Right atrium auricular region (tissue), 2 donors: Measurements from ENCODE around the gene DR1. TPM values are rescaled to one million over a fixed set of nuclear protein-coding genes. Genes with fewer than 3 reads are reported as not detected.

Experiments used
- DNase-seq: peaks from one replicate; pipeline ENCODE4 v3.0.0-alpha.2; 2019; ENCODE audit warnings: low spot score
- H3K27ac ChIP-seq, 2 donors: fragments of 200-600 bp; sonication (generic); 1 replicate in 1 of 2; 2 replicates in 1 of 2; pipeline ENCODE4 v1.5.1; 2016 to 2019
- H3K27me3 ChIP-seq, 2 donors: fragments of 200-600 bp; sonication (generic); one replicate each; pipeline versions ENCODE4 v1.5.1 to v1.6.0; 2017 to 2019
- H3K36me3 ChIP-seq: fragments of 200-600 bp; sonication (generic); one replicate; pipeline ENCODE4 v1.5.1; 2016
- H3K4me1 ChIP-seq, 2 donors: fragments of 200-600 bp; sonication (generic); one replicate each; pipeline versions ENCODE4 v1.5.1 to v1.6.0; 2017 to 2019
- H3K4me3 ChIP-seq, 2 donors: fragments of 200-600 bp; sonication (generic); 1 replicate in 1 of 2; 2 replicates in 1 of 2; pipeline ENCODE4 v1.5.1; 2017 to 2019; ENCODE audit warnings: mild to moderate bottlenecking in 1 of 2, moderate library complexity in 1 of 2
- H3K9me3 ChIP-seq, 2 donors: fragments of 200-600 bp; sonication (generic); one replicate each; pipeline ENCODE4 v1.5.1; 2019
- total RNA-seq, 2 donors: library from RNA; depleted of rRNA; stranded (reverse); fragments of >200 nt; gene quantifications; one replicate each; pipeline ENCODE4 v1.1.0, GENCODE V29; 2016
- TF ChIP-seq, protein P1 (sequence below), 2 donors: fragments of 200-600 bp; sonication (generic); IDR thresholded peaks; one replicate each; pipeline ENCODE4 v1.5.1; 2019; ENCODE audit warnings: antibody characterized with exemption in 2 of 2

Gene DR1
- total RNA-seq, 2 donors from 2014 or later: 19.3 to 28.9 TPM

DNA sequence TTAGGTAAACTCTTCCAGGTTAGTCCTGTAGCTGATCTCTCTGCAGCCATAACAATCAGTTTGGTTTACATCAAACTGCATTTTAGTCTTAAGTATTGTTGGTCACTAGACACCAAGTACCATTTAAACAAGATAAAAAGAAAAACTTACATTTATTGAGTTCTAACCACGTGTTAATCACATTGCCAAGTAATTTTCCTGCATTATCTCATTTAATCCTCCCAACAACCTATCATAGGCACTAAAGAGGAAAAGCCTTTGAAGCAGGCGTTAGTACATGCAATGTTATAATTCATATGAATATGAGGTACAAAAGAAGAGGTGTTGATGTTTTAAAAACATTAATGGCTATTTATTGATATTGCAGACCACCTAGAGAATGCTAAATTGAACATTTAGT, 9.0 kb downstream of the DR1 start:
- TF ChIP-seq, protein P1, sequence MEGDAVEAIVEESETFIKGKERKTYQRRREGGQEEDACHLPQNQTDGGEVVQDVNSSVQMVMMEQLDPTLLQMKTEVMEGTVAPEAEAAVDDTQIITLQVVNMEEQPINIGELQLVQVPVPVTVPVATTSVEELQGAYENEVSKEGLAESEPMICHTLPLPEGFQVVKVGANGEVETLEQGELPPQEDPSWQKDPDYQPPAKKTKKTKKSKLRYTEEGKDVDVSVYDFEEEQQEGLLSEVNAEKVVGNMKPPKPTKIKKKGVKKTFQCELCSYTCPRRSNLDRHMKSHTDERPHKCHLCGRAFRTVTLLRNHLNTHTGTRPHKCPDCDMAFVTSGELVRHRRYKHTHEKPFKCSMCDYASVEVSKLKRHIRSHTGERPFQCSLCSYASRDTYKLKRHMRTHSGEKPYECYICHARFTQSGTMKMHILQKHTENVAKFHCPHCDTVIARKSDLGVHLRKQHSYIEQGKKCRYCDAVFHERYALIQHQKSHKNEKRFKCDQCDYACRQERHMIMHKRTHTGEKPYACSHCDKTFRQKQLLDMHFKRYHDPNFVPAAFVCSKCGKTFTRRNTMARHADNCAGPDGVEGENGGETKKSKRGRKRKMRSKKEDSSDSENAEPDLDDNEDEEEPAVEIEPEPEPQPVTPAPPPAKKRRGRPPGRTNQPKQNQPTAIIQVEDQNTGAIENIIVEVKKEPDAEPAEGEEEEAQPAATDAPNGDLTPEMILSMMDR (IDR thresholded peaks at IDR 0.05): no peak
- Histone ChIP-seq H3K36me3 (peaks cover 32% of the 10 kb centered on the region), H3K27ac (no peak overlapping the region), H3K4me1 (peaks cover 0 to 41% of the 10 kb centered on the region in 2 donors), H3K9me3 (no peaks in the 10 kb centered on the region), H3K4me3 (no peak overlapping the region), H3K27me3 (no peaks in the 10 kb centered on the region)
- DNase-seq: no peak

DNA sequence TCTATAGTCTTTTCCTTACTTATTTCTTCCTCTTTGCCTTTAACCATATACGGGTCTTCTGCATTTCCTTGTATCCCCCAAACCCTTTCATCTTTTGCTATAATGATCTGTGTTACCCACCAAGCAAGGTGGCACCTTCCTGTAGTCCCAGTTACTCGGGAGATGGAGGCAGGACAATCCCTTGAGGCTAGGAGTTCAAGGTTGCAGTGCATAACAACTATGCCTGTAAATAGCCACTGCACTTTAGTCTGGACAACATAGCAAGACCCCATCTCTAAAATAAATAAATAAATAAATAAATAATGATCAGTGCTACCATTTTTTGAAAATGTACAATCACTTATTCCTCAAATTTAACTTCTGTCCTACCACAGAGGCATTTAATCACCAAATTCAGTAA, 11.5 kb downstream of the DR1 start:
- Histone ChIP-seq H3K9me3 (no peaks in the 10 kb centered on the region), H3K27me3 (no peaks in the 10 kb centered on the region), H3K4me1 (peaks cover 0 to 19% of the 10 kb centered on the region in 2 donors), H3K4me3 (no peak overlapping the region), H3K36me3 (peaks cover 32% of the 10 kb centered on the region), H3K27ac (no peak overlapping the region)
- TF ChIP-seq, protein P1 (IDR thresholded peaks at IDR 0.05): no peak
- DNase-seq: no peak

DNA sequence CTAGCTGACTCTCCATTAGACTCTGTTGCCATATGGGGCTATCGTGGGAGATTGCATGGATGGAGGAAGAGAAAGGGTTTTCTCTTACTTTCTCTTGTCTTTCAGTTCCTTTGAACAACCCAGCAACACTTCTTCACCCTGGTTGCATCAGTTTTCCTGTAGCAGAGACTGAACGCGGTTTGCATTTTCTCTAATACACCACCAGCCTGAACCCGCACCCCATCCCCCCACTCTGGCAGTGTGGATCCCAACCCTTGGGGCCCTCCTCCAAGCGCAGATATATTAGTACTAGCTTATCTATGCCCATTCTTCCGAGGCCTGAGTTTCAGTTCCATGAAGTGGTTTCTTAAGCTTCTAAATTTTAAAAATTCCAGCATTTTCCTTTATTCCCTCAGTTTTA, 12.6 kb downstream of the DR1 start:
- TF ChIP-seq, protein P1 (IDR thresholded peaks at IDR 0.05): no peak
- no peak for DNase-seq
- no peak overlapping the region for H3K4me3 ChIP-seq
- H3K27ac ChIP-seq: no peak overlapping the region
- no peaks in the 10 kb centered on the region for H3K27me3 ChIP-seq
- peaks cover 32% of the 10 kb centered on the region for H3K36me3 ChIP-seq
- H3K4me1 ChIP-seq: peaks cover 0 to 13% of the 10 kb centered on the region in 2 donors
- no peaks in the 10 kb centered on the region for H3K9me3 ChIP-seq

DNA sequence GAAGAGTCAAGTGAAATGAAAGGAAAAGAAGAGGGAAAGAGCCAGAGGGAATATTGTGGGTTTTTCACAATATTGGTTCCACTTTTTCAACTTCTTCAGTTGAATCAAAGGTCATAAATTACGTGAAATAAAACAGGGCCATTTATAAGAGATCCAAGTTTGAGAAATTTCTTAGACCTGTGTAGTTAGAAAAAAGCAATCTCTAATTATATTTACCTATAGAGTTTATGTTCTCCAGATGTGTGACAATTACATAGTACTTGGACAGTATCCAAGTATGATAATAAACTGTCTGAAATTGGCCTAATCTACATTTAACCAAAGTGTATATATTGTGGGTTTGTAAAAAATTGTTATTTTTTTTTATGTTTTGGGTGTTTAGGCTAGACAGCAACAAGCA, 14.4 kb downstream of the DR1 start:
- TF ChIP-seq, protein P1 (IDR thresholded peaks at IDR 0.05): no peak
- H3K4me1 ChIP-seq: peaks cover 0 to 6% of the 10 kb centered on the region in 2 donors
- DNase-seq: no peak
- no peaks in the 10 kb centered on the region for H3K9me3 ChIP-seq
- H3K36me3 ChIP-seq: peaks cover 18% of the 10 kb centered on the region
- no peak overlapping the region for H3K27ac ChIP-seq
- H3K4me3 ChIP-seq: no peak overlapping the region
- H3K27me3 ChIP-seq: no peaks in the 10 kb centered on the region

DNA sequence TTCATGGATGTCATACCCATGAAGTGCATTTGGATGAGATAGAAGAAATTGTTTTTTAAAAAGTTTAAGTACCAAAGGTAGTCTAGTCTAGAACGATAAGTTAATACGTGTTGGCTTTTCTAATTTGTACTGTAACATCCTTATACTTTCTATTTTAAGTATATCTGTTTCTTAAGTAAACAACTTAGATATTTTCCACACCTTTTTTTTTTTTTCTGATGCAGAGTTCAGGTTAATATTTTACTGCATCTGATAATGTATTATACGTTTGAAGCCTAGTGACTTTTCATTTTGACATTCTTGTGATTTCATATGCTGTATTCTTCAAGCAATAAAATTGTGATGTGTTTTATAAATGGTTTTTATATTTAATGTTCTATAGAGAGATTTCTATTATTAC, 16.5 kb downstream of the DR1 start:
- H3K36me3 ChIP-seq: peaks cover 12% of the 10 kb centered on the region
- H3K27me3 ChIP-seq: no peaks in the 10 kb centered on the region
- H3K27ac ChIP-seq: no peak overlapping the region
- no peak overlapping the region for H3K4me3 ChIP-seq
- TF ChIP-seq, protein P1 (IDR thresholded peaks at IDR 0.05): no peak
- no peaks in the 10 kb centered on the region for H3K9me3 ChIP-seq
- no peak for DNase-seq
- H3K4me1 ChIP-seq: peaks cover 0 to 6% of the 10 kb centered on the region in 2 donors

DNA sequence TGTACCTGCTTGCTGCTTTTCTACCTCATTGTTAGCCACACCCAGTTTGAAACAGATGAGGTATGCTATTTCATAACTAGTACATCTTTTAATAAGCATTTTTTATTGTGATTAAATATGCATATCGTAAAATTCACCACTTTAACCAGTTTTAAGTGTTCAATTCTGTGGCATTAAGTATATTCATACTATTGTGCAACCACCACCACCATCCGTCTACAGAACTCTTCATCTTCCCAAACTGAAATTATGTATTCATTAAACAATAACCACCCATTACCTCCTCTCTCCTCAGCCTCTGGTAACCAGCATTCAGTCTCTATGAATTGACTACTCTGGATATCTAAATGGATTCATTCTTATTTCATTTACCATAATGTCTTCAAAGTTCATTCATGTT, 20.1 kb downstream of the DR1 start:
- DNase-seq: no peak
- no peaks in the 10 kb centered on the region for H3K9me3 ChIP-seq
- H3K4me1 ChIP-seq: no peaks in the 10 kb centered on the region
- no peak overlapping the region for H3K27ac ChIP-seq
- no peaks in the 10 kb centered on the region for H3K27me3 ChIP-seq
- TF ChIP-seq, protein P1 (IDR thresholded peaks at IDR 0.05): no peak
- no peak overlapping the region for H3K4me3 ChIP-seq
- H3K36me3 ChIP-seq: no peaks in the 10 kb centered on the region
